ENCODE results near the gene GOLGA6L10.
"Not testable (repeated sequence)": the region's sequence is repeated elsewhere in the genome, so short reads cannot be mapped to it uniquely, and the experiment has no call there.

GOLGA6L10 gene

DNA sequence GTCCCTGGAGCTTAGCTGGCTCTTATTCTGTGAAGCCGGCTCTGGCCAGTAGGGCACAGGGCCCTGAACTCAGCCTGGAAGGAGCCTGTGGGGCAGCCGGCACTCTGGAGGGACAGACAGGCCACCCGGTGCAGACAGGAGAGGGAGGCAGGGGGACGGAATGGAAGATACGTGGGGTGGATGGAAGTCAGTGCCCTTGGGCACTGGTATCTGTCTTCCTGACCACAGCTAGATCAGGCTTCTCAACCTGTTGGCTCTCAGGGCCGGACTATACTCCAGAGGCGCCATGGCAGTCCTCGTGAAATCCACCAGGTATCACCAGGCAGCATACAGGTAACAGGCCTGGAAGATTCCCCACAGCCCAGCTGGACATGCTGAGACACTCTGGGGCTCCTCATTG lies 10.7 kb downstream of the GOLGA6L10 start:
- DNase-seq: not testable (repeated sequence)

DNA sequence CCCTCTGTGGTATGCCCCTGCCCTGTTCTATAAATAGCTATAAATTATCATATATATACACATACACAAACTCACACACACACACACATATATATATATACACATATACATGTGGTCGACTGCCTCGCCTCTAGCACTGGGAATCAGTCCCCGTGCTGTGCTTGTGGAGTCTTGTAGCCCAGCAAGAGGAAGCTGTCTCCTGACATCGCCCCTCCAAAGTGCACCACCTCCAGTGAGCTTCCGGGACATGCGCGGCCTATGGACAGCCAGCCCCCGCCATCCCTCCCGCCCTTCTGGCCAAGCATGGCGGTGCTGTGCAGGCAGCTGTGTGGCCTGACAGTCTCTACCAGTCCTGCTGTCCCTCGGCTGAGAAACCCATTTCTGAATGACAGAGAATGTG lies 11.2 kb downstream of the GOLGA6L10 start:
- not testable (repeated sequence) for DNase-seq

DNA sequence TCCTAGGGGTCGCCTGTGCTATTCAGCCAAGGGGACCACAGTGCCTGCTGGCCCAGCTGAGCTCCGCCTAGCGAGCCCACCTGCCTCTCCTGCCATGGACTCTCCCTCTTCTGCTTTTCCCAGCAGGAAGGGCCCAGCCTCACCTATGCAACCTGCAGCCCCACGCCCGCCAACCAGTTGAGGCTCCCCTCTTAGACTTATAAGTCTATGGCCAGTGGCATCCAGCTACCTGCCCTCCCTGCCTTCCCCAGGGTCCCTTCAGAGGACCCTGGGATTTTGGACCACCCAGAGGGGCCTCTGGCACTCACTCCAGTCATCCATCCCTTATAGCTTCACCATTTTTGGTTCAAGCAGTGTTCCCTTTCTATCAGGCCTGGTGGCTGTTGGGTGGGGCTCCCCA lies 12.2 kb downstream of the GOLGA6L10 start:
- DNase-seq: not testable (repeated sequence)

DNA sequence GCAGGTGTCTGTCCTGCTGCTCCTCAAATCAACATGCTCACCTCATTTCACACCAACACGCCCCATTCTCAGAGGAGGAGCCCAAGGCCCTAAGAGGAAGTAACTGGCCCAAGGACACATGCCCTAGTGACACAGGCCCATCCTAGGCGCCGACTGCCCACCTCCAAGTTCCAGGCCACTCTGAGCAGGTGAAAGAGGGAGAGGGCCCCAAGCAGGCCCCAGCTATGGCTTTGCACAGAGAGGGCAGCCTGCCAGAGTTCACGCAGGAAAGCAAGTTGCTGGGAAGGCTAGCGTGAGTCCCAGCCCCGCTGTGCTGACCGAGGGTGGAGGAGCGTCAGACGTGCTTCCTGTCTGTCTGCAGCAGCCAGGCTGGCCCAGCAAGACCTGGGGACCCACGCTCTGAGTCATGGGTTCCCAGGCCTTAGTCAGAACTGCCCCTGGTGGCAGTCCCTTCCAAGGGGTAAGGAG lies 13.1 kb downstream of the GOLGA6L10 start:
- not testable (repeated sequence) for DNase-seq

DNA sequence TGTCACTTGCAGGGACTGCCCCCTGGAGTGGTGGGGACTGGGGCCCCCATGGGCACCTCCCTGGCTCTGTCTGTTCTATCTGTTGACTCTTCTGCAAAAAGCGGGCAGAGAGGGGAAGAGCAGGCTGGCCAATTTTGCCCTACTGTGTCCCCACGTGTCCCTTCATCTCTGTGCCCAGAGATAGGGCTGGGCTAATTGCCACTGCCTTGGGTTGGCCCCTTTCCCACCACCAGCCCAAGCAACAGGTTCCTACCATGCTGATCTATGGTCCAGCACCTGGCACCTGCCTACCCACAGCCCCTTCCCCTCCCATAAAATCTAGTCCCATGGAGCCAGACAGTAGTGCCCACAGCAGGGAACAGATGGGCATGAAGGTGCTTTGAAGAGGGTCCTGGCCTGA lies 14.3 kb downstream of the GOLGA6L10 start:
- not testable (repeated sequence) for DNase-seq

DNA sequence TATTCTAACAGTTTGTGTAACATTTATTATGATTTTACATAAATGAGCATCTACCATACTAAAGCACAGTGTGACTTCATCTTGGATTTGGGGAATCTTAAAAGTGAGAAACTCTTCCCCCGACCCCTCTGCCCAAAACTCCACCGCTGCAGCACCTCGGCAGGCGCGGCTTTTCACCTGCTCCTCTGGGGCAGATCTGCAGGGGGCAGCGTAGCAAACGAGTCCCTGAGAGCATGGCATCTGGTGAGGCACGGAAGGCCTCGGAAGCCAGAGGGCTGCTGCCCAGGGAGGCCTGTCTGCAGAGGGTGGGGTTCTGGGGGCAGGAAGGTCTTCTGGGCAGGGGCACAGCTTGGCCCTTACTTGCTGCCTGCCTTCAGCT lies 14.7 kb downstream of the GOLGA6L10 start:
- DNase-seq: not testable (repeated sequence)

DNA sequence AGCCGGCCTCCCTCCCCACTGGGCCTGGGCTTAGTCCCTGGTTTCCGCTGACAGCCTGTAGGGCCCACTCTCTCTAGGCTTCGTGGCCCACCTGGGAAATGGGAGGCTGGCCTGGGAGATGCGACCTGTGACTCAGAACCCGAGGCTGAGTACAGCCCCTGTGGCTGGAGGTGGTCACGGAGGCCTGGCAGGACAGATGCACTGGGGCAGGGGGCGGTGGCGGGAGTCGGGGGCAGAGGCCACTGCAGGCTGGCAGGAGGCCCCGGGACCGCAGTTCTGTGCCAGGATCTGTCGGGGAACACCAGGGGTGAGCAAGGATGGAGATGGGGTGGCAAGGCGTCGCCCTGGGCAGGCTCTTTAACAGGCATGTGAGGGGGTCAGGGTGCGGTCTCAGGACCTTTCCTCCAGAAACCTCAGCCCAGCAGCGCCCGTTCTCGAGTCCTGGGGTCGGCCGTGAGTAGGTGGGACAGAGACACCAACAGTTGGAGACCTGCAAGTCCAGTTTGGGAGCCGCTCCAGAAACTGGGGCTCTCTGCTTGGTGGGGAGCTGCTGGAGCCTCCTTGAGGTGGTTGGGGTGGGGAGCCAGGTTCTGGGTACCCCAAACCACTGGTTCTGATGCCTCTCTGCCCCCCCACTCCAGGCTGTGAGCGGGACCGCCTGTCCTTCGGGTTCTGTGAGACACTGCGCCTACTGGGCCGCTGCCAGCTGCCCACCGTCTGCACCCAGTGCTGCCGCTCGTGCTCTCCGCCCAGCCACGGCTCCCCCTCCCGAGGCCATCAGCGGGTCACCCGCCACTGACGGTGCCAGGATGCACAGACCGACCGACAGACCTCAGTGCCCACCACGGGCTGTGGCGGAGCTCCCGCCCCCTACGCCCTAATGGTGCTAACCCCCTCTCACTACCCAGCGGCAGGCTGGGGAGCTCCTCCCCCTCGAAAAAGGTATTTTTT lies 15.4 kb downstream of the GOLGA6L10 start:
- not testable (repeated sequence) for DNase-seq

DNA sequence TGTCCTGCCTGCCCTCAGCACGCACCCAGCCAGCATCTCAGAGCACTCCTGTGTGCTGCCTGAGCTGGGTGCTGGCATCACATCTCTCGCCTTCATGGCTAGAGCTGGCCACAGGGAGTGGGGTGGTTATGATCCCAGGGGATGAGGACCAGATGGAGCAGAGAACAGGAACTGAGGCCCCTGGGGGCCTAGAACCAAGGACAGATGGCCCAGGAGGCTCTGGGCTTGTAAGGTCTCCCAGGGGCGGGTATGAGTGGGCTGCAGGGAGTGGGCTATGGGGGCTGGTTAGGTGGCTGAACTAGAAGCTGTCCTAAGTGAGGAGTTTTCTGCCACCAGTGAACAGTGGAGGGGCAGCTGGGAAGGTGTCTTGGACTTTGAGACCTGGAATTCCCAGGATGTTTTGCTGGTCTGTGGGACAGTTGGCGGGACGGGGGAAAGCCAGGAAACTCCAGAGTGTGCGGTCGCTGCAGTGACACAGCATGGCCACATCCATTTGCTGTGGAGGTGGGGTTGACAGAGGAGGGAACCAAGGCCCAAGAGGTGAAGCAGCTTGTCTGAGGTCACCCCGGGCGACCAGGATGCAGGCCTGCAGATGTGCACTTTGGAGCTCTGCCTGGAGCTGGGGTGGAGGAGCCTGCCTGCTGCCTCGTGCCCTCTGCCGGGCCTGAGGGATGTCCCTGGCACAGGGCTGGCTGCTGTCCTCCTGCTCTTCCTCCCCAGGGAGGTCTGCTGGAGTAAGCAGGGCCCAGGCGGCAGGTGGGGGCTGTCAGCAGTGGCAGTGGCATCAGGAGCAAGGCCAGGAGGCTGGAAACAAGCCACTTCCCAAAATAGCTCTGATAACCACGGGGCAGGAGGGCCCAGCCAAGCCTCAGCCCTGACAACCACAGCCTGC lies 16.3 kb downstream of the GOLGA6L10 start:
- DNase-seq: not testable (repeated sequence)

DNA sequence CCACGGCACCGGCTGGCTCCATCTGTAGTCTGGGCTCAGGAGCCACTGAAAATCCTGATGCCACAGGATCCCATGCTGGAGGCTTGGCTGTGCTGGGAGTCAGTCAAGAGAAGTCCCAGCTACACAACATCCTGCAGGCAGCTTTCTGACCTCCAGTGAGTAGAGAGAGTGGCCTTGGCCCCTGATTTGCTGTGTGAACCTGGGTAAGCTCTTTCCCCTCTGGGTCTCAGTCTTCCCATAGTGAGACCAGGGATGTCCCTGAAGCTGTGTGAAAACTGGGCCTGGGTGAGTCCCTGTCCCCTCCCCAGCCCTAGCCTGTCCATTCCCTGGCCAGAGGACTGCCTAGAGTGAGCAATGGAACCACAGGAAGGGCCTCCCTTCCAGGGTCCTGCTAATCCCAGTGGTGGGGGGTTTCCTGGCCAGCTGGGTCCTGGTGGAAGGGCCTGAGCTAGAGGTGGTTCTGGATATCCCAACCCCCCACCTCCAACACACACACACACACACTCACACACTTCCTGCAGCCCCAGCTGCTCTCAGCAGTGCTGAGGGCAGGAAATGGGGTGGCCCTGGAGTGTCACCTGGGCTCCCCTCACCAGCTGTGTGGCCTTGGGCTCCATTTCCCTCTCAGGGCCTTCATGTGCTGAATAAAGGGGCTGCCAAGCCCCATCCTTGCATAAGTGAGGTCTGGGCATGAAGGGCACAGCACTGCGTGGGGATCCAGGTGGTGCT lies 17.5 kb downstream of the GOLGA6L10 start:
- DNase-seq: not testable (repeated sequence)

DNA sequence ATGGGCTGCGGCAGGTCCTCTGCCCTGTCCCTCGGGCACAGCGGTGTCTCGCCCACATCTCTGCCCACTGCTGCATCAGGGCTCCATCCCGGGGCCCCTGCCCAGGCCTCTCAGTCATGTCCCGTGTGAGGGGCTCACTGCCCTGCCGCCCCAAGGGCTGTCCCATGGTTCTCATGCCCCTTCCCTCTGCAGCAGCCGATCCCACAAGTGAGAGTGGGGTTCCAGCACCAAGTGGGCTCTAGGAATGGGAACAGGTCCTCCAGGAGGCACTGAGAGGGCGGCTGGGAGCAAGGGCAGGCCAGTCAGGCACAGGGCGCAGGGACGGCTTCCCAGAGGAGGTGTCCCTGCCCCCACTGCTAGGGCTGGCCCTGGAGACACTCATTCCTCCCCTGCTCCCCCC lies 18.4 kb downstream of the GOLGA6L10 start:
- not testable (repeated sequence) for DNase-seq

DNA sequence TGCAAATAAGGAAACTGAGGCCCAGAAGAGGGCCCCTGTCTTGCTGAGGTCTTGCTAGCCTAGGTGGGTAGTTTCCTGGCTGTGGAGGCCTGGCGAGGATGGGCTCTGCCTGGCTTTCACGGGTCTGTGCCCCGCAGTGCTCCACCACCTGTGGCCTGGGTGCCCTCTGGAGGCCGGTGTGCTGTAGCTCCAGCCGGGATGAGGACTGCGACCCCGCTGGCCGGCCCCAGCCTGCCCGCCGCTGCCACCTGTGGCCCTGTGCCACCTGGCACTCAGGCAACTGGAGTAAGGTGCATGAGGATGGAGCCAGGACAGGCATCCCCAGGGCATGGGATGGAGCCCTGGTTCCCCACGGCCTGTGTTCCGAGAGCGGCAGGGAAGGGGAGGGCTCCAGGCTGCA lies 20.2 kb downstream of the GOLGA6L10 start:
- not testable (repeated sequence) for DNase-seq

DNA sequence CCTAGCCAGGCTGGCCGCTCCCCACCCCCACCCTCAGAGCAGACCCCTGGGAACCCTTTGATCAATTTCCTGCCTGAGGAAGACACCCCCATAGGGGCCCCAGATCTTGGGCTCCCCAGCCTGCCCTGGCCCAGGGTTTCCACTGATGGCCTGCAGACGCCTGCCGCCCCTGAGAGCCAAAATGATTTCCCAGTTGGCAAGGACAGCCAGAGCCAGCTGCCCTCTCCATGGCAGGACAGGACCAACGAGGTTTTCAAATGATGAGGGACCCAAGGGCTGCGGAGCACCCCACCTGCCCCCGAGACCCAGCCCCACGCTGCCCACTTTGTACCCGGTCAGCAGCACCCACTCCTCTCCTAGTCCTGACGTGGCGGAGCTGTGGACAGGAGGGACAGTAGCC lies 21.9 kb downstream of the GOLGA6L10 start:
- DNase-seq: not testable (repeated sequence)

DNA sequence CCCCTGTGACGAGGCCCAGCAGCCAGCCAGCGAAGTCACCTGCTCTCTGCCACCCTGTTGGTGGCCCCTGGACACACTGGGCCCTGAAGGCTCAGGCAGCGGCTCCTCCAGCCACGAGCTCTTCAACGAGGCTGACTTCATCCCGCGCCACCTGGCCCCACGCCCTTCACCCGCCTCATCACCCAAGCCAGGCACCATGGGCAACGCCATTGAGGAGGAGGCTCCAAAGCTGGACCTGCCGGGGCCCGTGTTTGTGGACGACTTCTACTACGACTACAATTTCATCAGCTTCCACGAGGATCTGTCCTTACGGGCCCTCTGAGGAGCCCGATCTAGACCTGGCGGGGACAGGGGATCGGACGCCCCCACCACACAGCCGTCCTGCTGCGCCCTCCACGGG lies 22.4 kb downstream of the GOLGA6L10 start:
- not testable (repeated sequence) for DNase-seq

DNA sequence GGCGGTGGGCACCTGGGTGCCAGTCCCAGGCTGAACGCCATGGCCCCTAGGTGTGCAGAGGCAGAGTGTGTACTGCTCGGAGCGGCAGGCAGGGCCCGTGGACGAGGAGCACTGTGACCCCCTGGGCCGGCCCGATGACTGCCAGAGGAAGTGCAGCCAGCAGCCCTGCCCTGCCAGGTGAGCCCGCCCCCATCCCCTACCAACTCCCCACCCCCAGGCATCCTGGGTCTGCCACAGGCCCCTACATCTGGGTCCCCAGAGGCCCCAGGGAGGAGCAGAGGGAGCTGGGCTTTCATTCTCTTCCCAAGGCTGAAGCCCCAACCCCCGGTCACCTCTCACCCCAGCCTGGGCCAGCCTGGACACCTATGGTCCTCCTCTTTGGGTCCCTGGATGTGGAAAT lies 23.6 kb downstream of the GOLGA6L10 start:
- not testable (repeated sequence) for DNase-seq

DNA sequence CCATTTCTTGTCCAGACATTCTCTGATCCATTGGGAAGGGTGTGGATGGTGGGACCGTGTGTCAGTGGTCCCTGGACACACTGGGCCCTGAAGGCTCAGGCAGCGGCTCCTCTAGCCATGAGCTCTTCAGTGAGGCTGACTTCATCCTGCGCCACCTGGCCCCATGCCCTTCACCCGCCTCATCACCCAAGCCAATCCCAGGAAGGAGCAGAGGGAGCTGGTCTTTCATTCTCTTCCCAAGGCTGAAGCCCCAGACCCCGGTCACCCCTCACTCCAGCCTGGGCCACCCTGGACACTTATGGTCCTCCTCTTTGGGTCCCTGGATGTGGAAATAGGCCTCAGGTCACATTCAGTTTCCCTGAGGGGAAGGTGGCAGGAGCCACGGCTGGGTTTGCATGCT lies 24.4 kb downstream of the GOLGA6L10 start:
- not testable (repeated sequence) for DNase-seq

DNA sequence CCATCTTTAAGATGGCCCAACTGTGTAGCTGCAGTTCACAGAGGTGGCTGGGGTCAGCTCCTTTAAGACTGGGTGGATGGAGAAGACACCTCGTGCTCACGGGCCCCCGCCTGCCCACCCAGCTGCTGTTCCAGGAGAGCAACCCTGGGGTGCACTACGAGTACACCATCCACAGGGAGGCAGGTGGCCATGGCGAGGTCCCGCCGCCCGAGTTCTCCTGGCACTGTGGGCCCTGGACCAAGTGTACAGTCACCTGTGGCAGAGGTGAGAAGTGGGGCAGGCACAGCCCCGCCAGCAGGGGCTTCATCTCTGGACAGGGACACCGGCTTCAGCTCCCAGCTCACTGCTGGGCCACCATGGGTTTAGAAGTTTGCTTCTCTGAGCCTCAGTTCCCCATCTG lies 26.8 kb downstream of the GOLGA6L10 start:
- DNase-seq: not testable (repeated sequence)

DNA sequence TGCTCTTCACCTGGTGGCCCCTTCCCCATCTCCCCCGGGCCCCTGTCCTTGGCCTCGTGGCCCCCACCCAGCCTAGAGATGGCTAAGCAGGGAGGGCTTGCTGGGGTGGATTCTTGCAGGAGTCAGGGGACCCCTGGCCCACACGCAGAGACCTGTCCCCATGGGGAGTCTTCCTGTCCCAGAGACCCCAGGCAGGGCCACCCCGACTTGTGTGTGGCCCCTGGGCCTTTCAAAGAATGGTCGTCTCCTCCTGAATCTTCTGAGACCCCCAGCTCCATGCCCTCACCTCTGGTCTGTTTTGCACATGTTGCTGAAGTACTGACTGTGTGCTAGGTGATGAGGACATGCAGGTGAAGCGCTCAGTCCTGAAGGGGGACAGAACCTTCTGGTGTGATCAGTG lies 28.4 kb downstream of the GOLGA6L10 start:
- not testable (repeated sequence) for DNase-seq

DNA sequence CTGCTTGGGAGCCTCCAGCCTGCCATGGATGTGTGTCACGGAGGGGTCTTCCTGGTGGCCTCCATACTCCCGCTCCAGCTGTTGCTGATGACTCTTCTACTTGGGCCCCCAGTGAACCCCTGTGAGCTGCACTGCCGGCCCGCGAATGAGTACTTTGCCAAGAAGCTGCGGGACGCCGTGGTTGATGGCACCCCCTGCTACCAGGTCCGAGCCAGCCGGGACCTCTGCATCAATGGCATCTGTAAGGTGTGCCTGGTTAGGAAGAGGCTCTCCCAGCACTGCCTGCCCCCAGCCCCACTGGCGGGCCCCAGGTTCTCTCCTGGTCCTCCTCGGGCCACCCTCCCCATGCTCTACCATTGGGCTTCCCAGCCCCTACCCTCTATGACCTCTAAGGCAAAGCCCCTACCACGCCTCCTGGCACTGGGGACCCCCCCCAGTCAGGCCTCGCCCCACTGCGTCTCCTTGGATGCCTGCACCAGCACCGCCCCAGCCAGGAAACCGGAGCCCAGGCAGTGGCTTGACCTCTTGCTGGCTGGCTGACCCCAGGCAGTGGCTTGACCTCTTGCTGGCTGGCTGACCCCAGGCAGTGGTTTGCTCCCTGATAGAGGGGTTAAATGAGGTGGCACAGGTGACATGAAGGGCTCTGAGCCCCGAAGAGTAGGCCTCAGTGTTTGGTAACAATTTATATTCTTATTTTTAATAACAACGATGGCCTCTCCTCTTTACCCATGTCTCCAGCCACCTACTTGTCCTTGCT lies 29.6 kb downstream of the GOLGA6L10 start:
- not testable (repeated sequence) for DNase-seq

DNA sequence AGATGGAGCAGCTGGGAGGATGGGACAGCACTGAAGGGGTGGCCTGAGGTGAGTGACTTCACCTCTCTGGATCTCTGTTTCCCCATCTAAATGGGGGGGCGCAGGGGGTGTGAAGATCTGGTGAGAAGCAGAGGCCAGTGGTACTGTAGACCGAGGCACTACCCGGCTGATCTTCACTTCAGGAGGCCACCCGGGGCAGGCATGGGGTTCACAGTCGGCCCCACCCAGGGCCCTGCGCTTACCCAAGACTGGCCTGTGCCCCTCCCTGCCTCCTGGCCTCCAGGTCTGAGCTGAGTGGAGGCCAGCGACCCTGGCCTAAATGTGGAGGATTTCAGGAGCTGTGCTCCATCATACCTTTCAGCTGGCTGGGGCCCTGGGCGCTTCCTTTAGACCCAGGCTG lies 31.0 kb downstream of the GOLGA6L10 start:
- DNase-seq: not testable (repeated sequence)

DNA sequence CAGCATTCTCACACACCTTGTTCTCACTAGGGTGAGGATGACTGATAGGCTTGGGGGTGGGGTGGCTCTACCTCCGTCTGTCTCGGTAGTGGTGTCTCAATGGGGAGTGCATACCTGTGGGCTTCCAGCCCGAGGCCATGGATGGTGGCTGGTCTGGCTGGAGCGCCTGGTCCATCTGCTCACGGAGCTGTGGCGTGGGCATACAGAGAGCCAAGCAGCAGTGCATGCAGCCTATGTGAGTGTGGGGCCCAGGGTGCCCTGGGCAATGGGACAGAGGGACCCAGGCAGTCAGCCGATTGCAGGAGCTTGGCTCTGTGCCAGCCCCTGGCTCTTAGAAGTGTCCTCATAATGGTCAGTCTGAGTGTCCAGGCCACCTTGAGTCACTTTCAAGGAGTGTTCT lies 31.8 kb downstream of the GOLGA6L10 start:
- DNase-seq: not testable (repeated sequence)

DNA sequence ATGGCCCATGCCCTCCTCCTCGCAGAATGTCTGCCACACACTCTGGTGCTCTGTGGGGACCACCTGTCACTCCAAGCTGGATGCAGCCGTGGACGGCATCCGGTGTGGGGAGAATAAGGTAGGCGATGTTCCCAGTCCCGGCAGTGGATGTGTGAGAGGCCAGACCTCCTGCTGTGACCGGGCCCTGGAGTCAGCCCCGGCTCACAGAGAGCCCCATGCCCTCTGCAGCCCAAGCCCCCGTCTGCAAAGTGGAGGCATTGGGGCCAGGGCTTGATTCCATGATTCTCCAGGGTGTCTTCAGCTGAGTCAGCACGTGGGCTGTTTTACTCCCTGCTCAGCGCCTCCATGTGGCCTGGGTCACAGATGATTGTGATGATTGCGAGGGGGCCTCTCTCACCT lies 32.2 kb downstream of the GOLGA6L10 start:
- no peak for DNase-seq
